RWPE1 (cell line): Measurements from ENCODE around the gene SECISBP2.

ENCODE experiments used
- CTCF ChIA-PET: fragments of 350-600 bp; sonication (Branson Sonifier 250); formaldehyde crosslinking; extraction: SDS; loops from one replicate; lab custom pipeline; 2021; lab: Yijun Ruan, JAX
- POLR2A ChIA-PET: fragments of 400-600 bp; formaldehyde crosslinking; extraction: SDS; loops from one replicate; lab custom pipeline; 2020; ENCODE audit warnings: antibody characterized with exemption; ENCODE audit not compliant: low non-redundant PET; lab: Yijun Ruan, JAX
- DNase-seq: peaks from one replicate; pipeline ENCODE4 v3.0.0; 2012; ENCODE audit warnings: low spot score
- H3K27ac ChIP-seq: fragments of 450-650 bp; 2 replicates; pipeline ENCODE4 v1.5.1; 2017
- TF ChIP-seq, protein P1 (sequence below): fragments of 450-650 bp; conservative IDR thresholded peaks from 2 replicates; pipeline ENCODE4 v1.5.1; 2017; ENCODE audit warnings: low read depth, mild to moderate bottlenecking

Gene SECISBP2

GRCh38 chr9:89372979-89373378 lies 54.7 kb downstream of the SECISBP2 start:
- DNase-seq, result no peak
- no peak overlapping the region; the same call in 1 of the 2 replicates for H3K27ac ChIP-seq
- ChIA-PET POLR2A (no interaction called here), CTCF (interaction anchor here (0.5 to 1.1 kb wide), 2 partner anchors 176 to 274 kb away, joined by 3 to 4 read pairs; no protein-coding TSS in a partner anchor)
- TF ChIP-seq, protein P1, sequence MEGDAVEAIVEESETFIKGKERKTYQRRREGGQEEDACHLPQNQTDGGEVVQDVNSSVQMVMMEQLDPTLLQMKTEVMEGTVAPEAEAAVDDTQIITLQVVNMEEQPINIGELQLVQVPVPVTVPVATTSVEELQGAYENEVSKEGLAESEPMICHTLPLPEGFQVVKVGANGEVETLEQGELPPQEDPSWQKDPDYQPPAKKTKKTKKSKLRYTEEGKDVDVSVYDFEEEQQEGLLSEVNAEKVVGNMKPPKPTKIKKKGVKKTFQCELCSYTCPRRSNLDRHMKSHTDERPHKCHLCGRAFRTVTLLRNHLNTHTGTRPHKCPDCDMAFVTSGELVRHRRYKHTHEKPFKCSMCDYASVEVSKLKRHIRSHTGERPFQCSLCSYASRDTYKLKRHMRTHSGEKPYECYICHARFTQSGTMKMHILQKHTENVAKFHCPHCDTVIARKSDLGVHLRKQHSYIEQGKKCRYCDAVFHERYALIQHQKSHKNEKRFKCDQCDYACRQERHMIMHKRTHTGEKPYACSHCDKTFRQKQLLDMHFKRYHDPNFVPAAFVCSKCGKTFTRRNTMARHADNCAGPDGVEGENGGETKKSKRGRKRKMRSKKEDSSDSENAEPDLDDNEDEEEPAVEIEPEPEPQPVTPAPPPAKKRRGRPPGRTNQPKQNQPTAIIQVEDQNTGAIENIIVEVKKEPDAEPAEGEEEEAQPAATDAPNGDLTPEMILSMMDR, result no peak

DNA sequence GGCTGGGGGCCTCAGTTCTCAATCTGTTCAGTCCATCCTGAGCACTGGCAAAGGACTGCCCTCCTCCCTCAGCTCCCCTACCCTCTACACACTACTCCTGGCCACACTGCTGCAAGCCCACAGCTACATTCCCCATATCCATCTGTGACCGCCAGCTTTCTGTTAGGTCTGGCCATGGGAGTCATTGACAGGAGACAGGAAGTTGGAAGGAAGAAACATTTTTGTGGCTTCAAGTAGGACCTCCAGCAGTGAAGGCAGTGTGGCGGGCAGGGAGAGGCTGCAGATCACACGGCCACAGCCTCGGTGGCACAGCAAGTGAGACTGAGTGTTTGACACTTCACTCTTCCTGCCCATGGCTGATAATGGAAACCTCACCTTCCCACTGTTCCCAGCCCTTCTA lies 55.9 kb downstream of the SECISBP2 start:
- CTCF ChIA-PET, result interaction anchor here (0.5 to 1.5 kb wide), 3 partner anchors 12 to 175 kb away, joined by 3 to 12 read pairs (median 6); no protein-coding TSS in a partner anchor
- TF ChIP-seq, protein P1, result no peak
- H3K27ac ChIP-seq, result no peak overlapping the region
- POLR2A ChIA-PET, result no interaction called here
- no peak for DNase-seq

DNA sequence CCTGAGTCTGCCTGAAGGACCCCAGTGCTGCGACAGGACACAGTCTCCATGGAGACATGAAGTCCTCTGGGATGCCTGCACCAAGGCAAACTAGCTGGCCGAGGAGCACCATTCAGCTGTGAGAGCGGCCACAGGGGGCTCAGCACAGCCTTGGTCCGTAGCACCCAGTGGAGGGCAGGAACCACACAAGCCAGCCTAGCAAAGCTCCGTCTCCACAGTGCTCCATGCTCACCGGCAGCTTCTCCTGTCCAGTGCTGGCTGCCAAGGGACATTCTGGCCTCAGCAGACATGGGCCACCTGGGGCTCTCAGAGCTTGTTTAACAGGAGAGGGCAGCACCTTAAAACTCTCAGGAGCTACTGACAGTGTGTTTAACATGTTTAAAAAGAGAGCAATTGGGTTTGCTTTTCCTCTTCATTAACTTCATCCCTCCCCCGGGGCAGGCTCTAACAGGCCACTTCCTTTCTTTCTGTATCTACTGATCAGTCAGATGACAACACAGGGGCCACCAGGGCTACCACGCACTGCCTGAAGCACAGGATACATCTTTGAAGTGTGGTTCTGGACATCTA lies 57.0 kb downstream of the SECISBP2 start:
- POLR2A ChIA-PET, result no interaction called here
- CTCF ChIA-PET, result interaction anchor here (0.6 to 1.5 kb wide), 7 partner anchors 8 to 753 kb away, joined by 3 to 12 read pairs (median 3); no protein-coding TSS in a partner anchor
- TF ChIP-seq, protein P1, result no peak
- DNase-seq, result no peak
- H3K27ac ChIP-seq, result no peak overlapping the region

DNA sequence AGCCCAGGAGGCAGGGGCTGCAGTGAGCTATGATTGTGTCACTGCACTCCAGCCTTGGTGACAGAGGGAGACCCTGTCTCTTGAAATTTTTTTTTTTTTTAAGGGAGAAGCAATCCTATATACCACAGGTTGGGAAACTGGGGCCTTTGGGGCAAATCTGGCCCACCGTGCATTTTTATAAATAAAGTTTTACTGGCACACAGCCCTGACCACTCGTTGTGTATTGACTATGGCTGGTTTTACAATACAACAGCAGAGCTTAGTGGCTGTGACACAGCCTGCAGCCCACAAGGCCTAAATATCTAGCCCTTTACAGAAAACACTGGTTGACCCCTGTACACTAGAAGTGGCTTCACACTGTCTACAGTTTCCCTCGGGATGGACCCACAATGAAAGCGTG lies 58.0 kb downstream of the SECISBP2 start:
- TF ChIP-seq, protein P1, result no peak
- no peak overlapping the region for H3K27ac ChIP-seq
- DNase-seq, result no peak
- ChIA-PET CTCF (interaction anchor here (0.6 to 0.7 kb wide), 3 partner anchors 38 to 710 kb away, joined by 4 to 13 read pairs (median 5); no protein-coding TSS in a partner anchor), POLR2A (no interaction called here)

DNA sequence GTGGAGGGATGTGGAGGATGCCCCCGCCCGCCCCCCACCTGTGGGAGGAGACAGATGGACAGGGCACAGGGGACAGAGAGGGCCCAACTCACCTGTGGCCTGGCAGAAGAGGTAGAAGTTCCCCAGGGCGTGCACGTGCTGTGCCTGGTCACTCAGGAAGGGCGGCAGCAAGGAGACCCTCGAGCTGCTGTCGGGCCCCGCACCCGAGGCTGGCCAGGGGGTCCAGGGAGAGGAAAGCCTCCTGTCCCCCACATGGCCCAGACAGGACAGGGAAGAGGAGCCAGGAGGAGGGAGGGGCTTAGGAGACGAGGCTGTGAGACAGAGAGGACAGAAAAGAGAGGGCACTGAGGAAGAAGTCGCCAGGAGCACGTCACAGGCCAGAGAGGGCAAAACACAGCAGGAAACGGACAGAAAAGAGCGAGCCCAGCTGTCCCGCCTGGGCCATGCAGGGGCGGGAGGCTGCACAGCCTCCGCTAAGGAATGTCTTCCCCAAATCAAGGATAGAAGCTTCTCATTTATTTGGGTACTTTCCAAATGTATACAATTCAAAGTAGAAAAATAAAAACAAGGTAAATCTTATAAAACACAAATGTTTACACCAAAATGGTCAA lies 58.5 kb downstream of the SECISBP2 start:
- TF ChIP-seq, protein P1, result no peak
- CTCF ChIA-PET, result no interaction called here

GRCh38 chr9:89377411-89377810 lies 59.1 kb downstream of the SECISBP2 start:
- TF ChIP-seq, protein P1, result no peak
- DNase-seq, result no peak
- POLR2A ChIA-PET, result no interaction called here
- CTCF ChIA-PET, result interaction anchor here (0.7 kb wide), 1 partner anchor 291 kb away, joined by 6 read pairs; no protein-coding TSS in a partner anchor
- H3K27ac ChIP-seq, result no peak overlapping the region

More for the DNA sequence above, 58.5 kb downstream of the SECISBP2 start:
- no peak overlapping the region for H3K27ac ChIP-seq
- no peak for DNase-seq
- POLR2A ChIA-PET, result no interaction called here
